HG03521 (cell line): ENCODE results near the gene RNF217.

Source experiments
- ATAC-seq: cut with Tn5 transposase; IDR thresholded peaks from one replicate; pipeline ENCODE4 v1.9.1; 2021; ENCODE audit warnings: mild to moderate bottlenecking, moderate library complexity; ENCODE audit not compliant: unreplicated experiment

RNF217 gene

GRCh38 chr6:124987999-124988591, 25.9 kb downstream of the RNF217 start:
- ATAC-seq = no peak

- no peak for ATAC-seq
Measured at GRCh38 chr6:124989136-124989983, 27.1 kb downstream of the RNF217 start.

DNA sequence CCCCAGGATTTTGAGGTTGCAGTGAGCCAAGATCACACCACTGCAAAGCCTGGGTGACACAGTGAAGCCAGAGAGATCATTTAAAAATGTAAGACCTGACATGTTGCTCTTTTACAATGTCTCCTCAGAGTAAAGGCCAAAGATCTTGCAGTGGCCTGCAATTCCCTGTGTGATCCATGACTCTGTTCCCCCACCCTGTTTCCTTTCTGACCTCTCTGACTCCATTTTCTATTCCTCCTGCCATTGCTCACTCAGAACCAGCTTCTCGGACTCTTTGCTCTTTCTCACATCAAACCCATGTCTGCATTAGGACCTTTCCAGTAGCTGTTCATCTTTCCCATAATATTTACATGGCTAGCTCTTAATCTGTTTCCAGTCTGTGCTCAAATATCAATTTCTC, 28.8 kb downstream of the RNF217 start:
- no peak for ATAC-seq

DNA sequence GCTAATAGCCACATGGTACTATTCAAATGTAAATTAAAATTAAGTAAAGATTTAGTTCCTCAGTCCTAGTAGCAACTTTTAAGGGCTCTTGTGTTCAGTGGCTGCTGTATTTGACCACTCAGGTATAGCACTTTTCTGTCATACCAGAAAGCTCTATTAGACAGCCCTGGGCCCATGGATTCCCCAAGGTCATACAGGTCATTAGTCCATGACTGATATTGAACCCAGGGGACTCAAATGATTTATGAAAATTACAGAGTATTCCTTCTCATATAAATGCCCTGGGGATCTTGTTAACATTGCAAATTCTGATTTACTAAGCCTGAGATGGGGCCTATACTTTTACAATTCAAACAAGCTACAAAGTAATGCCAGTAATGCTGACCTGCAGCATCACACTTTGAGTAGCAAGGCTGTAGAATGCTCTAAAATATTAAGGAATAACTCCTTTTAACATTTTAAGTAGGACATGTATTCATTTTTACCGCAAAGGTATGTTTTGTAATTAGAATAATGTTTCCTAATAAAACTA, 29.6 kb downstream of the RNF217 start:
- no peak for ATAC-seq

DNA sequence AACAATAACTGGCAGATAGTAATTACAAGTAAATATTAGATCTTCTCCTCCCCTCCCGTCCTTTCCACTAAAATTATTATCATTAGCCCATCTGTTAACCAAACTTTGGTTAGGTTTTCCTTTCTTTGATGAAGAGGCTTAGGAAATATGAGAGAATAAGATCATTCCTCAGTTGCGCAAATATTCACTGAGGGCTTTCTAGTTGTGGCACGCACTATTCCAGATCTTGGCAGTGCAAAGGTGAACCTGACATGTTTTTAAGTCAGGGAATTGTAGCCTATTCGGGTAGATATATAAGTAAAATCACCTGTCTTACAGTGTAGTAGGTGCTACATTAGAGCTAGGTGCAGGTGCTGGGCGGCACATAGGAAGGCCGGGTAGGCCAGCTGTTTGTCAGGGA, 31.1 kb downstream of the RNF217 start:
- no peak for ATAC-seq

DNA sequence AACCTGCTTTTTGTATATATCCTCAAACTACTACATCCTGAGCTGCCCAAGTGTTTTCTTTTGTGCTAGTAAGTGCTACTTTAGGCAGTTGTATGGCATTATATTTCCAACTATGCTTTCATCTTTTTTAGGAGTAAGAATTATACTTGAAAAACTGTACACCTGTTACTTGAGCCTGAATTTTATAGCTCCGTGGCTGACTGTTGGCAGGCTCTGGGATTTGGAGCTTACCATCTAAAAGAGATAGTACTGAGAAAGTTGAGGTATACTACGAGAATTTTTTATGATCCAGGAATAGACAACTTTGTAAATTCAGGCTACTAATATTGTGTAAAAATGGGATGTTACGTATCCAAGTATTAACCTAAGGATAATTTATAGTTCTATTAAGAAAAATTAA, 32.4 kb downstream of the RNF217 start:
- no peak for ATAC-seq

DNA sequence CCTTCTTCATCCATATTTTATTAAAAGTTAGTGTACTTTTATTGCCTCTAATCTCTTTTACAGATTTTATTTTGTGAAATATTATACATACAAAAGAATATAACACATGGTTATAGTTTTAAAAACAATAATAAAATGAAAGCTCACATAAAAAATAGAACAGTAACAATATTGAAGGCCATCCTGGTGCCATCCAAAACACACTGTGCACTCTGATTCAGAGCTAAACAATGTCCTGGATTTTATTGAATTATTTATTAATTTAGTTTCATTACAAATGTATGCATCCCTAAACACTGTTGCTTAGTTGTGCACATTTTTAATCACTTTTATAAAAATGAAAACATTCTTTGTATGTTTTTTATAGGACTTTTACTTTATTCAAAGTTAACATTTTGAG, 32.9 kb downstream of the RNF217 start:
- ATAC-seq = no peak

DNA sequence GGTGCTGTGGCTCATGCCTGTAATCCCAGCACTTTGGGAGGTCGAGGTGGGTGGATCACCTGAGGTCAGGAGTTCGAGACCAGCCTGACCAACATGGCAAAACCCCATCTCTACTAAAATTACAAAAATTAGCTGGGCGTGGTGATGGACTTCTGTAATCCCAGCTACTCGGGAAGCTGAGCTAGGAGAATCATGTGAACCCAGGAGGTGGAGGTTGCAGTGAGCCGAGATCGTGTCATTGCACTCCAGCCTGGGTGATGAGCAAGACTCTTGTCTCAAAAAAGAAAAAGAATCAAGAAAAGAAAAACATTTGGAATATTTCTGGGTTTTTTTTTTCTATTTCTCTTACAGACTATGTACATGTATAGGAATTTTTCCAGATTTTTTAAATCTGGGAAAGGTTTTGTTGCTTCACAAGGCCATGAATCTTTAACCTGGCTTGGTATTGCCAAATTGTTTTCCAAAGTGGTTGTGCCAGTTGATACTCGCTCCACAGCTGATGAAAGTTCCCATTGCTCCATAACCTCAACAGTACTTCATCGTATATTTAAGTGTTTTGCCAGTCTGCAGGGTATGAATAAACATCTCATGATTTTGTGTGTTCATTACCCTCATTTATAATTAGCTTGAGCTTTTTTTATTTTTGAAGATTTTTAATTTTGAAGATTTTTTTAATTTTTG, 33.5 kb downstream of the RNF217 start:
- ATAC-seq = no peak

- no peak for ATAC-seq
Measured at GRCh38 chr6:124996411-124996810, 34.2 kb downstream of the RNF217 start.

DNA sequence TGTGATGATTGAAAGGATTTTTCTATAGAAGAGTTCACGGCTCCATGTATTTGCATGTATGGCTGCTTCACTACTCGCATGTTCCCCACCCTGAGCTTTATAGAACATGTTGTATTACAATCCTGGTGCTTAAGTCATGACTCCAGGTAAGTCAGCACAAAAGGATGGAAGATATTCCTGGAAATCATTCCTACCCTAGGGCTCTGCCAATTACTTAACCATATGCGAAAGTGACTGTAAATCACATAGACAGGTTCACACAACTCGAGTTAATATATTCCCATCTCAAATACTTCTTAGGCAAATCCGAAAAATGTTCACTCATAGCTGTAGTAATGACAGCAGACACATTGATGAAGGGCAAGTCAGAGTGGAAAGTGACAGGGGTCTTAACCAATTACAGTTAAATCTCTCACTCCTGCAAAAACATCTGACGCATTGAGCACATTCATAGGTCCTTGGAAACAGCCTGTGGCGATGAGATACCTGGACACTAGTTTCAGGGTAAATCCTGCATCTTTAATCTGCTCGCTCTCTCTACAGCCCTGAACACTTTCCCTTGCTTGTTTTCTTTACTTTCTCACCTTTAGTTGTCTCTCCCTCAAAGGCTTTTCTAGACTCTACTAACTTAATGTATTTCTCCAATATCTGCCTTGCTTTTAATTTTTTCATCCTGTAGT, 35.1 kb downstream of the RNF217 start:
- no peak for ATAC-seq

- ATAC-seq = no peak
Measured at GRCh38 chr6:124999105-124999764, 37.0 kb downstream of the RNF217 start.

GRCh38 chr6:125001684-125002405, 39.6 kb downstream of the RNF217 start:
- ATAC-seq = no peak

DNA sequence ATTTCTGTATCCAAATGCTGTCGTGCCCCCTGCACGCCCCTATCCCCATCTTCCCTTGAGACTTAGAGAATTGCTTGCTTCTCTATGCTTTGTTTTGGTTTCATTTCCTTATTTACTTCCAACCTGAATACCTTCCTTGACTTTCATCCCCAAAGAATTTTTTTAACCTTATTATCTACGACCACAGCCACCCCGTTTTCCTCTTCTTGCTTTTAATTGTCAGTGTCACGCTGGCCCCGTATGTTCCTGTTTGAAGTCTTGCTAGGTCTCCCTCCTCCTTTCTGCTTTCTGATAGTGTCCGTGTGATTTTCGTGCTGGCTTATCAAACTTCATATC, 40.1 kb downstream of the RNF217 start:
- ATAC-seq = no peak

DNA sequence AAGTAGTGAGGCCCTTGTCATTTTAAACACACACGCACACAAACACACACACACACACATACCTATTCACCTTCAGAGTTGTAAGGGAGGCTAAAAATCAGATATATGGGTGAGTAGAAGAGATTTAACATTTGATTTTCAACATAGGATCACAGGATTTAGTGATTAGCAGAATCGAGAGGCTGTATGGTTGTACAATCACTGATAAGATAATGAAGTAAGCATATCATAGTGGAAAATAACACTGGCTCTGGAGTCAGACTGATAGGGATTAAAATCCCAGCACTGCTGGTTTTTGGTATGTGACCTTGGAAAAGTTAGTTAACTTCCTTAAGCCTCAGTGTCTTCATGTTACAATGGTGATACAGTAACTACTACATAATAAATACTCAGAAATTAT, 40.8 kb downstream of the RNF217 start:
- ATAC-seq = no peak

GRCh38 chr6:125004198-125004597, 42.0 kb downstream of the RNF217 start:
- ATAC-seq = no peak

GRCh38 chr6:125004797-125005595, 42.8 kb downstream of the RNF217 start:
- ATAC-seq = no peak

DNA sequence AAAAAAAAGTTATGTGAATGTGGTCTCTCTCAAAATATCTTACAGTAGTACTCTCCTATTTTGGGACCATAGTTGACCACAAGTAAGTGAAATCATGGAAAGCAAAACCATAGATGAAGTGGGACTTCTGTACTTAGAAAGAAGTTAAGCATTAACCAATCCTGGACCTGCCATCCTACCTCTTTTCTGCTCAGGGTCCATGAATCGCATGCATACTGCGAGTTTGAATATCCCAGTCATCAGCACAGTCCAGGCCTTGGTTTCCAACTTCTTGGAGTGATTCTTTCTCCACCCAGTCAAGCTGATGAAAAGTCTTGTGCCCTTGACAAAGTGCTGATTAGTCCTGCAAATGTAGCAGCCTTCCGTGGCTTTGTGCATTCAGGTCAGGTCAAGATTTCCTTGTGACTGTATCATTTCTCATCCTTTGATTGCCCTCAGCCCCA, 46.0 kb downstream of the RNF217 start:
- ATAC-seq = no peak

DNA sequence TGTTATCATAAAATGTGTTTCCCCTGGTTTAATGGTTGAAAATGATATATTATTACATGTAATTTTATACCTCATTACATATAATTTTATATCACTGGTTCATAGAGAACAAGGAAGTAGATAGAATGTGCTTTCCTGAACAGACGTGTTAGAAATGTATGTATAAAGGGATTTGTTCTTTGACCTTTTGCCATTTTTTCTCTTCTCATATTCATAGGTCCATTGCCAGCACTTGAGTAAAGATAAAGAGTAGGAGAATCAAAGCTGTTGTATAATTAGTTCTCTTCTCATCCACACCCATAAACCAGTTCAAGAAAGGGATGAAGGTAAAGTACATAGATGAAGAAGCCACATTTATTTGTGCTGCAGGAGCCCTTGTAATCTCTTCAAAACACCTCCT, 46.7 kb downstream of the RNF217 start:
- no peak for ATAC-seq

DNA sequence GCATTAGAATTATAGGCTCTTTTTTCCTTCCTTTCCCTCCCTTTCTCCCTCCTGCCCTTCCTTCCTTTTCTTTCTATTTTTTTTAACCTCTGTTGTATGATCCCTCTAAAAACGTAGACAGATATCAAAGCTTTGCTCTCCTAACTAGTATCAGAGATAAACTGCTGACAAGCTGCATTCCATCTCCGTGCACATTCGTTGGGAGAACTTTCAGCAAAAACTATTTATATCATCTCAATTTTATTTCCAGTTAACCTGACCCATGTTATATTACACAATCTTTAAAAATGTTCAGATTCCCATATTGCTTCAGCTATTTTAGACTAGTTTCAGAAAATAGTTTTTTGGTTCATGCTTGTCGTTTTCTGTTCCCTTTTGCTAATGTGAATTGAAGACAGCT, 47.3 kb downstream of the RNF217 start:
- no peak for ATAC-seq
